HEK293 (cell line): ENCODE results near the gene PI4KA.

Experiments
- CTCF ChIA-PET: fragments of 350-600 bp; formaldehyde crosslinking; extraction: SDS; loops from one replicate; lab custom pipeline; 2021; ENCODE audit warnings: antibody characterized with exemption; lab: Yijun Ruan, JAX
- POLR2A ChIA-PET: fragments of 300-600 bp; formaldehyde crosslinking; extraction: SDS; loops from one replicate; lab custom pipeline; 2020; ENCODE audit warnings: antibody characterized with exemption, inconsistent platforms; lab: Yijun Ruan, JAX
- H3K27ac ChIP-seq: fragments of 200-500 bp; sonication (Bioruptor generic); 2 replicates; pipeline ENCODE4 v1.5.1; 2014; ENCODE audit warnings: low read depth, low read length, control low read depth, inconsistent platforms; ENCODE audit errors: extremely low read depth
- H3K36me3 ChIP-seq, 2 experiments: fragments of 200-500 bp in 1 of 2; sonication (Bioruptor generic) in 1 of 2; 1 replicate in 1 of 2; 2 replicates in 1 of 2; pipeline ENCODE4 v1.5.1; 2014 to 2017; ENCODE audit warnings: inconsistent platforms in 2 of 2, low read length in 2 of 2; ENCODE audit not compliant: control insufficient read depth in 2 of 2, insufficient read depth in 1 of 2
- H3K4me1 ChIP-seq: fragments of 200-500 bp; sonication (Bioruptor generic); 2 replicates; pipeline ENCODE4 v1.5.1; 2014; ENCODE audit warnings: mild to moderate bottlenecking, low read length, inconsistent platforms; ENCODE audit not compliant: control insufficient read depth, insufficient read depth
- H3K4me3 ChIP-seq: 2 replicates; pipeline ENCODE4 v1.5.1; 2011; ENCODE audit warnings: low read depth, mild to moderate bottlenecking, control low read depth, low read length, moderate library complexity
- H3K9me3 ChIP-seq: fragments of 200-500 bp; sonication (Bioruptor generic); 2 replicates; pipeline ENCODE4 v1.5.1; 2014; ENCODE audit warnings: low read depth, low read length, inconsistent platforms; ENCODE audit not compliant: control insufficient read depth, insufficient read depth
- GLI4 ChIP-seq: fragments of 450-650 bp; formaldehyde crosslinking; IDR thresholded peaks from 2 replicates; pipeline ENCODE4 v1.5.1; 2016; ENCODE audit warnings: missing biosample characterization, missing genetic modification characterization
- KLF7 ChIP-seq: fragments of 450-650 bp; formaldehyde crosslinking; IDR thresholded peaks from 2 replicates; pipeline ENCODE4 v1.5.1; 2016; ENCODE audit warnings: missing biosample characterization, missing genetic modification characterization, borderline replicate concordance
- REPIN1 ChIP-seq: fragments of 450-650 bp; formaldehyde crosslinking; IDR thresholded peaks from 2 replicates; pipeline ENCODE4 v1.5.1; 2017; ENCODE audit warnings: missing biosample characterization, missing genetic modification characterization, low read depth
- SP7 ChIP-seq: fragments of 450-650 bp; formaldehyde crosslinking; IDR thresholded peaks from 2 replicates; pipeline ENCODE4 v1.5.1; 2016; ENCODE audit warnings: missing biosample characterization, missing genetic modification characterization
- TRIM28 ChIP-seq: IDR thresholded peaks from 2 replicates; pipeline ENCODE4 v1.6.1; 2011; ENCODE audit warnings: low read length, control low read depth, borderline replicate concordance
- ZBTB17 ChIP-seq: fragments of 450-650 bp; formaldehyde crosslinking; IDR thresholded peaks from 2 replicates; pipeline ENCODE4 v1.5.1; 2016; ENCODE audit warnings: missing biosample characterization, missing genetic modification characterization
- ZBTB8A ChIP-seq: fragments of 450-650 bp; formaldehyde crosslinking; IDR thresholded peaks from 2 replicates; pipeline ENCODE4 v1.5.1; 2016; ENCODE audit warnings: missing biosample characterization, missing genetic modification characterization
- ZNF132 ChIP-seq: fragments of 450-650 bp; formaldehyde crosslinking; IDR thresholded peaks from 2 replicates; pipeline ENCODE4 v1.5.1; 2017; ENCODE audit warnings: missing biosample characterization, missing genetic modification characterization, borderline replicate concordance
- ZNF138 ChIP-seq: fragments of 450-650 bp; formaldehyde crosslinking; IDR thresholded peaks from 2 replicates; pipeline ENCODE4 v1.5.1; 2016; ENCODE audit warnings: missing biosample characterization, missing genetic modification characterization, borderline replicate concordance
- ZNF16 ChIP-seq: fragments of 450-650 bp; formaldehyde crosslinking; IDR thresholded peaks from 2 replicates; pipeline ENCODE4 v1.5.1; 2016; ENCODE audit warnings: low read depth, missing biosample characterization, missing genetic modification characterization
- ZNF239 ChIP-seq: fragments of 450-650 bp; formaldehyde crosslinking; IDR thresholded peaks from 2 replicates; pipeline ENCODE4 v1.5.1; 2016; ENCODE audit warnings: missing biosample characterization, missing genetic modification characterization
- ZNF426 ChIP-seq: fragments of 450-650 bp; formaldehyde crosslinking; IDR thresholded peaks from 2 replicates; pipeline ENCODE4 v1.5.1; 2017; ENCODE audit warnings: missing biosample characterization, missing genetic modification characterization, mild to moderate bottlenecking, inconsistent platforms, moderate library complexity
- ZNF48 ChIP-seq: fragments of 450-650 bp; formaldehyde crosslinking; IDR thresholded peaks from 2 replicates; pipeline ENCODE4 v1.5.1; 2016; ENCODE audit warnings: missing biosample characterization, missing genetic modification characterization
- ZNF548 ChIP-seq: fragments of 450-650 bp; formaldehyde crosslinking; IDR thresholded peaks from 2 replicates; pipeline ENCODE4 v1.5.1; 2016; ENCODE audit warnings: missing biosample characterization, missing genetic modification characterization
- ZNF549 ChIP-seq: fragments of 450-650 bp; IDR thresholded peaks from 2 replicates; pipeline ENCODE4 v1.5.1; 2018; ENCODE audit warnings: missing biosample characterization, missing genetic modification characterization, mild to moderate bottlenecking, inconsistent platforms, moderate library complexity
- ZNF560 ChIP-seq: fragments of 450-650 bp; formaldehyde crosslinking; IDR thresholded peaks from 2 replicates; pipeline ENCODE4 v1.5.1; 2017; ENCODE audit warnings: missing biosample characterization, missing genetic modification characterization, borderline replicate concordance
- ZNF610 ChIP-seq: fragments of 450-650 bp; formaldehyde crosslinking; IDR thresholded peaks from 2 replicates; pipeline ENCODE4 v1.5.1; 2016; ENCODE audit warnings: missing biosample characterization, missing genetic modification characterization, borderline replicate concordance
- ZNF623 ChIP-seq: fragments of 450-650 bp; formaldehyde crosslinking; IDR thresholded peaks from 2 replicates; pipeline ENCODE4 v1.5.1; 2016; ENCODE audit warnings: missing biosample characterization, missing genetic modification characterization
- ZNF629 ChIP-seq: fragments of 450-650 bp; formaldehyde crosslinking; IDR thresholded peaks from 2 replicates; pipeline ENCODE4 v1.5.1; 2017; ENCODE audit warnings: missing biosample characterization, missing genetic modification characterization
- ZNF658 ChIP-seq: fragments of 450-650 bp; formaldehyde crosslinking; IDR thresholded peaks from 2 replicates; pipeline ENCODE4; 2016; ENCODE audit warnings: missing biosample characterization, missing genetic modification characterization
- ZNF785 ChIP-seq: fragments of 450-650 bp; formaldehyde crosslinking; IDR thresholded peaks from 2 replicates; pipeline ENCODE4 v1.5.1; 2016; ENCODE audit warnings: missing biosample characterization, missing genetic modification characterization
- TF ChIP-seq, protein P1 (sequence below): fragments of 450-650 bp; formaldehyde crosslinking; IDR thresholded peaks from 2 replicates; pipeline ENCODE4 v1.5.1; 2016; ENCODE audit warnings: missing biosample characterization, missing genetic modification characterization
- TF ChIP-seq, protein P2 (sequence below): fragments of 450-650 bp; formaldehyde crosslinking; IDR thresholded peaks from 2 replicates; pipeline ENCODE4 v1.5.1; 2016; ENCODE audit warnings: missing biosample characterization, missing genetic modification characterization
- TF ChIP-seq, protein P3 (sequence below): fragments of 450-650 bp; formaldehyde crosslinking; IDR thresholded peaks from 2 replicates; pipeline ENCODE4 v1.5.1; 2016; ENCODE audit warnings: missing biosample characterization, missing genetic modification characterization
- TF ChIP-seq, protein P4 (sequence below): fragments of 450-650 bp; IDR thresholded peaks from 2 replicates; pipeline ENCODE4 v1.5.1; 2018; ENCODE audit warnings: missing biosample characterization, missing genetic modification characterization
- TF ChIP-seq, protein P5 (sequence below): fragments of 450-650 bp; formaldehyde crosslinking; IDR thresholded peaks from 2 replicates; pipeline ENCODE4 v1.5.1; 2017; ENCODE audit warnings: missing biosample characterization, mild to moderate bottlenecking, missing genetic modification characterization, moderate library complexity
- TF ChIP-seq, protein P6 (sequence below): fragments of 450-650 bp; formaldehyde crosslinking; IDR thresholded peaks from 2 replicates; pipeline ENCODE4 v1.5.1; 2016; ENCODE audit warnings: missing biosample characterization, missing genetic modification characterization

PI4KA gene

DNA sequence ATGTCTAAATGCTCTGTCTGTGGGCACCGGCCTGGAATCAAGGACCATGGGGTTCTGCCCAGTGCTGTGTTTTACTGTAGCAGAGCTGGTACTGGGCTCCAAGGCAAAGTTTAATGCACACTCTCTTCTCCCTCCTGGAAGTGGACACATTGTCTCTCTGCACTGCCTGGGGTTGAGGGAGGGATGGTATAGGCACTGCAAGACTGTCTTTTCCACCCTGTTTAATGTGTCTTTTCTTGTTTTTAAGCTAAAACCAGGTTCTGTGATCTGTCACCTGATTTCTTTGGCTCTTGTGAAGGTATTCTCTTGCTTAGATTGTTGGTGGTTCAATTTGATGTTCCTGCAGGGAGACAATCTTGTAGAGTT is 194.0 kb downstream of the PI4KA start (continued):
- TF ChIP-seq, protein P1, sequence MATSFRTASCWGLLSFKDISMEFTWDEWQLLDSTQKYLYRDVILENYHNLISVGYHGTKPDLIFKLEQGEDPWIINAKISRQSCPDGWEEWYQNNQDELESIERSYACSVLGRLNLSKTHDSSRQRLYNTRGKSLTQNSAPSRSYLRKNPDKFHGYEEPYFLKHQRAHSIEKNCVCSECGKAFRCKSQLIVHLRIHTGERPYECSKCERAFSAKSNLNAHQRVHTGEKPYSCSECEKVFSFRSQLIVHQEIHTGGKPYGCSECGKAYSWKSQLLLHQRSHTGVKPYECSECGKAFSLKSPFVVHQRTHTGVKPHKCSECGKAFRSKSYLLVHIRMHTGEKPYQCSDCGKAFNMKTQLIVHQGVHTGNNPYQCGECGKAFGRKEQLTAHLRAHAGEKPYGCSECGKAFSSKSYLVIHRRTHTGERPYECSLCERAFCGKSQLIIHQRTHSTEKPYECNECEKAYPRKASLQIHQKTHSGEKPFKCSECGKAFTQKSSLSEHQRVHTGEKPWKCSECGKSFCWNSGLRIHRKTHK (tag by site-specific recombination) = no peak
- TF ChIP-seq ZBTB8A (tag by site-specific recombination) (no peak), ZNF426 (tag by site-specific recombination) (no peak), REPIN1 (tag by site-specific recombination) (no peak), GLI4 (no peak), ZNF239 (tag by site-specific recombination) (no peak), ZNF138 (no peak), ZNF548 (tag by site-specific recombination) (no peak), ZNF610 (tag by site-specific recombination) (no peak)
- TF ChIP-seq, protein P2, sequence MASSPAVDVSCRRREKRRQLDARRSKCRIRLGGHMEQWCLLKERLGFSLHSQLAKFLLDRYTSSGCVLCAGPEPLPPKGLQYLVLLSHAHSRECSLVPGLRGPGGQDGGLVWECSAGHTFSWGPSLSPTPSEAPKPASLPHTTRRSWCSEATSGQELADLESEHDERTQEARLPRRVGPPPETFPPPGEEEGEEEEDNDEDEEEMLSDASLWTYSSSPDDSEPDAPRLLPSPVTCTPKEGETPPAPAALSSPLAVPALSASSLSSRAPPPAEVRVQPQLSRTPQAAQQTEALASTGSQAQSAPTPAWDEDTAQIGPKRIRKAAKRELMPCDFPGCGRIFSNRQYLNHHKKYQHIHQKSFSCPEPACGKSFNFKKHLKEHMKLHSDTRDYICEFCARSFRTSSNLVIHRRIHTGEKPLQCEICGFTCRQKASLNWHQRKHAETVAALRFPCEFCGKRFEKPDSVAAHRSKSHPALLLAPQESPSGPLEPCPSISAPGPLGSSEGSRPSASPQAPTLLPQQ (tag by site-specific recombination) = no peak

DNA sequence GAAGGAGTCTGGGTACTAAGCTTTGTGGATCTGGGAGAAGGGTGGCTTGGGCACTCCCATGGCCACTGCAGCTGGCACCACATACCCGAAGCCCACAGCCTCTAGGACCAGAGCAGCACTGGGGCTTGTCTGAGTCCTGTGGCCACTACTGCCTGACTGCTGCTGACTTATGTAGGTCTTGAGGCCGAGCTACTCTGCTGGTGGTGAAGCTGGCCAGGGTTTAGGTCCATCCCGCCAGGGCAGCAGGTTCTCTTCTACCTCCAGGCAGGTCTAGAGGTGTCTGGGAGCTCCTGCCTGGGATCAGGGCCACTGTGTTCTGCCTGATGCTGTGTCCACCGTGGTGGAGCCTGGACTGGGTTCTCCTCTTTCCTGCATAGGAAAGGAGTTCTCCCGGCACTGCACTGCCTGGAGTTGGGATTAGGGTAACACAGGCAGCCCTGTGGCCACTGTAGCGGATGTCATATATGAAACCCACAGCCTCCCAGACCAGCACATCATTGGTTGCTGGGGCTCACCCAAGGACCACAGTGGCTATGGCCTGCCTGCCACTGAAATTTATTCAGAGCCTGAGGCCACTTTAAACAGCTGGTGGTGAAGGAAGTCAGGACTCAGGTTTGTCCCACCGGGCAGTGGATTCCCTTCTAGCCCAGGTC is 194.5 kb downstream of the PI4KA start:
- H3K4me1 ChIP-seq = no peaks in the 10 kb centered on the region
- H3K27ac ChIP-seq = no peak overlapping the region
- H3K36me3 ChIP-seq = no peaks in the 10 kb centered on the region
- no peak overlapping the region for H3K4me3 ChIP-seq
- no peaks in the 10 kb centered on the region for H3K9me3 ChIP-seq
- ChIA-PET CTCF (interaction anchor here (0.9 to 1.2 kb wide), 2 partner anchors 19 to 58 kb away, joined by 3 read pairs; no protein-coding TSS in a partner anchor), POLR2A (no interaction called here)
- TF ChIP-seq ZNF16 (tag by site-specific recombination) = no peak
- TF ChIP-seq ZNF48 (tag by site-specific recombination) = no peak
- TF ChIP-seq, protein P3, sequence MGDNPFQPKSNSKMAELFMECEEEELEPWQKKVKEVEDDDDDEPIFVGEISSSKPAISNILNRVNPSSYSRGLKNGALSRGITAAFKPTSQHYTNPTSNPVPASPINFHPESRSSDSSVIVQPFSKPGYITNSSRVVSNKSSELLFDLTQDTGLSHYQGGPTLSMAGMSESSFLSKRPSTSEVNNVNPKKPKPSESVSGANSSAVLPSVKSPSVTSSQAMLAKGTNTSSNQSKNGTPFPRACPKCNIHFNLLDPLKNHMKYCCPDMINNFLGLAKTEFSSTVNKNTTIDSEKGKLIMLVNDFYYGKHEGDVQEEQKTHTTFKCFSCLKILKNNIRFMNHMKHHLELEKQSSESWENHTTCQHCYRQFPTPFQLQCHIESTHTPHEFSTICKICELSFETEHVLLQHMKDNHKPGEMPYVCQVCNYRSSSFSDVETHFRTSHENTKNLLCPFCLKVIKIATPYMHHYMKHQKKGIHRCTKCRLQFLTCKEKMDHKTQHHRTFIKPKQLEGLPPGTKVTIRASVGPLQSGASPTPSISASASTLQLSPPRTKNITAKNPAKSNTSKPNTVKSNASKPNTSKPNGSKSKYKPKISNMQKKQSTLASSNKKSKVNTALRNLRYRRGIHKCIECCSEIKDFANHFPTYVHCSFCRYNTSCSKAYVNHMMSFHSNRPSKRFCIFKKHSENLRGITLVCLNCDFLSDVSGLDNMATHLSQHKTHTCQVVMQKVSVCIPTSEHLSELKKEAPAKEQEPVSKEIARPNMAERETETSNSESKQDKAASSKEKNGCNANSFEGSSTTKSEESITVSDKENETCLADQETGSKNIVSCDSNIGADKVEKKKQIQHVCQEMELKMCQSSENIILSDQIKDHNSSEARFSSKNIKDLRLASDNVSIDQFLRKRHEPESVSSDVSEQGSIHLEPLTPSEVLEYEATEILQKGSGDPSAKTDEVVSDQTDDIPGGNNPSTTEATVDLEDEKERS (tag by site-specific recombination) = no peak
- TF ChIP-seq, protein P4, sequence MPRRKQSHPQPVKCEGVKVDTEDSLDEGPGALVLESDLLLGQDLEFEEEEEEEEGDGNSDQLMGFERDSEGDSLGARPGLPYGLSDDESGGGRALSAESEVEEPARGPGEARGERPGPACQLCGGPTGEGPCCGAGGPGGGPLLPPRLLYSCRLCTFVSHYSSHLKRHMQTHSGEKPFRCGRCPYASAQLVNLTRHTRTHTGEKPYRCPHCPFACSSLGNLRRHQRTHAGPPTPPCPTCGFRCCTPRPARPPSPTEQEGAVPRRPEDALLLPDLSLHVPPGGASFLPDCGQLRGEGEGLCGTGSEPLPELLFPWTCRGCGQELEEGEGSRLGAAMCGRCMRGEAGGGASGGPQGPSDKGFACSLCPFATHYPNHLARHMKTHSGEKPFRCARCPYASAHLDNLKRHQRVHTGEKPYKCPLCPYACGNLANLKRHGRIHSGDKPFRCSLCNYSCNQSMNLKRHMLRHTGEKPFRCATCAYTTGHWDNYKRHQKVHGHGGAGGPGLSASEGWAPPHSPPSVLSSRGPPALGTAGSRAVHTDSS (tag by site-specific recombination) = no peak
- no peak for TF ChIP-seq ZBTB17 (tag by site-specific recombination)
- TF ChIP-seq KLF7 (tag by site-specific recombination) = no peak
- TF ChIP-seq ZNF629 (tag by site-specific recombination) = no peak
- no peak for TF ChIP-seq ZNF623 (tag by site-specific recombination)
- TF ChIP-seq, protein P5, sequence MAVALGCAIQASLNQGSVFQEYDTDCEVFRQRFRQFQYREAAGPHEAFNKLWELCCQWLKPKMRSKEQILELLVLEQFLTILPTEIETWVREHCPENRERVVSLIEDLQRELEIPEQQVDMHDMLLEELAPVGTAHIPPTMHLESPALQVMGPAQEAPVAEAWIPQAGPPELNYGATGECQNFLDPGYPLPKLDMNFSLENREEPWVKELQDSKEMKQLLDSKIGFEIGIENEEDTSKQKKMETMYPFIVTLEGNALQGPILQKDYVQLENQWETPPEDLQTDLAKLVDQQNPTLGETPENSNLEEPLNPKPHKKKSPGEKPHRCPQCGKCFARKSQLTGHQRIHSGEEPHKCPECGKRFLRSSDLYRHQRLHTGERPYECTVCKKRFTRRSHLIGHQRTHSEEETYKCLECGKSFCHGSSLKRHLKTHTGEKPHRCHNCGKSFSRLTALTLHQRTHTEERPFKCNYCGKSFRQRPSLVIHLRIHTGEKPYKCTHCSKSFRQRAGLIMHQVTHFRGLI (tag by site-specific recombination) = no peak
- TF ChIP-seq, protein P6, sequence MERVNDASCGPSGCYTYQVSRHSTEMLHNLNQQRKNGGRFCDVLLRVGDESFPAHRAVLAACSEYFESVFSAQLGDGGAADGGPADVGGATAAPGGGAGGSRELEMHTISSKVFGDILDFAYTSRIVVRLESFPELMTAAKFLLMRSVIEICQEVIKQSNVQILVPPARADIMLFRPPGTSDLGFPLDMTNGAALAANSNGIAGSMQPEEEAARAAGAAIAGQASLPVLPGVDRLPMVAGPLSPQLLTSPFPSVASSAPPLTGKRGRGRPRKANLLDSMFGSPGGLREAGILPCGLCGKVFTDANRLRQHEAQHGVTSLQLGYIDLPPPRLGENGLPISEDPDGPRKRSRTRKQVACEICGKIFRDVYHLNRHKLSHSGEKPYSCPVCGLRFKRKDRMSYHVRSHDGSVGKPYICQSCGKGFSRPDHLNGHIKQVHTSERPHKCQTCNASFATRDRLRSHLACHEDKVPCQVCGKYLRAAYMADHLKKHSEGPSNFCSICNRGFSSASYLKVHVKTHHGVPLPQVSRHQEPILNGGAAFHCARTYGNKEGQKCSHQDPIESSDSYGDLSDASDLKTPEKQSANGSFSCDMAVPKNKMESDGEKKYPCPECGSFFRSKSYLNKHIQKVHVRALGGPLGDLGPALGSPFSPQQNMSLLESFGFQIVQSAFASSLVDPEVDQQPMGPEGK = no peak
- TF ChIP-seq SP7 (tag by site-specific recombination) = no peak
- no peak for TF ChIP-seq ZNF132 (tag by site-specific recombination)
- TF ChIP-seq ZNF560 = no peak
- no peak for TF ChIP-seq TRIM28
- no peak for TF ChIP-seq ZNF658 (tag by site-specific recombination)
- TF ChIP-seq ZNF549 (tag by site-specific recombination) = no peak
- no peak for TF ChIP-seq ZNF785 (tag by site-specific recombination)
